ENCODE data around the gene TACR2.

The TACR2 gene

GRCh38 chr10:69375307-69376151, 41.2 kb downstream of the TACR2 start:
- TF ChIP-seq, protein P1, sequence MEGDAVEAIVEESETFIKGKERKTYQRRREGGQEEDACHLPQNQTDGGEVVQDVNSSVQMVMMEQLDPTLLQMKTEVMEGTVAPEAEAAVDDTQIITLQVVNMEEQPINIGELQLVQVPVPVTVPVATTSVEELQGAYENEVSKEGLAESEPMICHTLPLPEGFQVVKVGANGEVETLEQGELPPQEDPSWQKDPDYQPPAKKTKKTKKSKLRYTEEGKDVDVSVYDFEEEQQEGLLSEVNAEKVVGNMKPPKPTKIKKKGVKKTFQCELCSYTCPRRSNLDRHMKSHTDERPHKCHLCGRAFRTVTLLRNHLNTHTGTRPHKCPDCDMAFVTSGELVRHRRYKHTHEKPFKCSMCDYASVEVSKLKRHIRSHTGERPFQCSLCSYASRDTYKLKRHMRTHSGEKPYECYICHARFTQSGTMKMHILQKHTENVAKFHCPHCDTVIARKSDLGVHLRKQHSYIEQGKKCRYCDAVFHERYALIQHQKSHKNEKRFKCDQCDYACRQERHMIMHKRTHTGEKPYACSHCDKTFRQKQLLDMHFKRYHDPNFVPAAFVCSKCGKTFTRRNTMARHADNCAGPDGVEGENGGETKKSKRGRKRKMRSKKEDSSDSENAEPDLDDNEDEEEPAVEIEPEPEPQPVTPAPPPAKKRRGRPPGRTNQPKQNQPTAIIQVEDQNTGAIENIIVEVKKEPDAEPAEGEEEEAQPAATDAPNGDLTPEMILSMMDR (IDR thresholded peaks at IDR 0.05; ENCODE audit: borderline replicate concordance, extremely low read depth, low read length, poor library complexity, severe bottlenecking), result no peak
- TF ChIP-seq EZH2 (IDR thresholded peaks at IDR 0.05; ENCODE audit: borderline replicate concordance, low read depth, low read length, severe bottlenecking), result no peak
- peaks cover 70% of the 10 kb centered on the region for H3K36me3 ChIP-seq (ENCODE audit: insufficient read depth, low read length)
- no peak overlapping the region for H3K9ac ChIP-seq (ENCODE audit: low read depth, low read length)
- H3K79me2 ChIP-seq (ENCODE audit: insufficient read depth, low read length), result no peaks in the 10 kb centered on the region
- peaks cover 10% of the 10 kb centered on the region for H4K20me1 ChIP-seq (ENCODE audit: insufficient read depth, low read length)
- H3K4me1 ChIP-seq (ENCODE audit: insufficient read depth, low read length), result no peaks in the 10 kb centered on the region
- no peaks in the 10 kb centered on the region for H3K9me3 ChIP-seq (ENCODE audit: insufficient read depth, low read length, severe bottlenecking)
- no peak for DNase-seq
- no peak overlapping the region for H3K27ac ChIP-seq (ENCODE audit: low read length)
- no peak overlapping the region for H3K4me2 ChIP-seq (ENCODE audit: insufficient read depth, low read length)
- no peak overlapping the region for H3K4me3 ChIP-seq (ENCODE audit: low read depth in 1 of 2, low read length in 2 of 2)
- no peak overlapping the region for H2AFZ ChIP-seq (ENCODE audit: low read depth, low read length)
- ATAC-seq (ENCODE audit: insufficient read depth, low read depth), result no peak
- H3K27me3 ChIP-seq (ENCODE audit: insufficient read depth, low read length, poor library complexity), result no peaks in the 10 kb centered on the region

GRCh38 chr10:69374931-69375306, 41.8 kb downstream of the TACR2 start:
- no peak for ATAC-seq (ENCODE audit: insufficient read depth, low read depth)
- Histone ChIP-seq H3K27ac (ENCODE audit: low read length) (no peak overlapping the region), H3K36me3 (ENCODE audit: insufficient read depth, low read length) (peaks cover 70% of the 10 kb centered on the region), H3K79me2 (ENCODE audit: insufficient read depth, low read length) (no peaks in the 10 kb centered on the region), H3K9ac (ENCODE audit: low read depth, low read length) (no peak overlapping the region), H3K27me3 (ENCODE audit: insufficient read depth, low read length, poor library complexity) (no peaks in the 10 kb centered on the region), H4K20me1 (ENCODE audit: insufficient read depth, low read length) (peaks cover 10% of the 10 kb centered on the region), H3K4me3 (ENCODE audit: low read depth in 1 of 2, low read length in 2 of 2) (no peak overlapping the region), H2AFZ (ENCODE audit: low read depth, low read length) (no peak overlapping the region), H3K4me2 (ENCODE audit: insufficient read depth, low read length) (no peak overlapping the region), H3K4me1 (ENCODE audit: insufficient read depth, low read length) (no peaks in the 10 kb centered on the region), H3K9me3 (ENCODE audit: insufficient read depth, low read length, severe bottlenecking) (no peaks in the 10 kb centered on the region)
- DNase-seq, result no peak
- TF ChIP-seq EZH2 (IDR thresholded peaks at IDR 0.05; ENCODE audit: borderline replicate concordance, low read depth, low read length, severe bottlenecking), result no peak
- TF ChIP-seq, protein P1 (IDR thresholded peaks at IDR 0.05; ENCODE audit: borderline replicate concordance, extremely low read depth, low read length, poor library complexity, severe bottlenecking), result no peak

DNA sequence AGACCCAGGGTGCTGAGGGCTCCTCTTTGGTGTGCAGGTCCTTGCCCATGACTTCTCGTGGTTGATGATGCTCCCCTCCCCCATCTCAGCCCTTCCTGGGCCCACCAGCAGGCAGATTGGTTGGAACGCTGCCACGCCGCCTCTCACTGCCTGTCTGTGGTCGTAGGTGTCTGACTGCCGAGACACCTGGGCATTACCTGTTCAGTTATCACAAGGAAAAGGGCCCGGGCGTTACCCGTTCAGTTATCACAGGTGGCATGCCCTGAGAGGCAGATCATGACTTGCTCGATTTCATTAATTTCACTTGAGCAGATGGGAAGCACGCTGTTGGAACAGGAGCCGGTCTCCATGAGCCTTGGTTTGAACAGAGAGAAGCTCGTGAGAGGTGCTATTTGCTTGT, 42.5 kb downstream of the TACR2 start:
- TF ChIP-seq, protein P1 (IDR thresholded peaks at IDR 0.05; ENCODE audit: borderline replicate concordance, extremely low read depth, low read length, poor library complexity, severe bottlenecking), result no peak
- no peak for TF ChIP-seq EZH2 (IDR thresholded peaks at IDR 0.05; ENCODE audit: borderline replicate concordance, low read depth, low read length, severe bottlenecking)
- no peak overlapping the region for H3K4me2 ChIP-seq (ENCODE audit: insufficient read depth, low read length)
- DNase-seq (no peak), ATAC-seq (ENCODE audit: insufficient read depth, low read depth) (no peak)
- H4K20me1 ChIP-seq (ENCODE audit: insufficient read depth, low read length), result peaks cover 11% of the 10 kb centered on the region
- no peak overlapping the region for H3K9ac ChIP-seq (ENCODE audit: low read depth, low read length)
- H3K9me3 ChIP-seq (ENCODE audit: insufficient read depth, low read length, severe bottlenecking), result no peaks in the 10 kb centered on the region
- H3K27me3 ChIP-seq (ENCODE audit: insufficient read depth, low read length, poor library complexity), result no peaks in the 10 kb centered on the region
- H3K27ac ChIP-seq (ENCODE audit: low read length), result no peak overlapping the region
- H3K79me2 ChIP-seq (ENCODE audit: insufficient read depth, low read length), result no peaks in the 10 kb centered on the region
- peaks cover 69% of the 10 kb centered on the region for H3K36me3 ChIP-seq (ENCODE audit: insufficient read depth, low read length)
- H3K4me3 ChIP-seq (ENCODE audit: low read depth in 1 of 2, low read length in 2 of 2), result no peak overlapping the region
- H3K4me1 ChIP-seq (ENCODE audit: insufficient read depth, low read length), result no peaks in the 10 kb centered on the region
- no peak overlapping the region for H2AFZ ChIP-seq (ENCODE audit: low read depth, low read length)

Data from DND-41 (cell line).